K562 (cell line): Measurements from ENCODE around the gene KRTAP22-2.

Experiments
- ATF2 ChIP-seq: sonication (generic); formaldehyde crosslinking; IDR thresholded peaks from 2 replicates; pipeline ENCODE4 v1.8.1; 2022; ENCODE audit warnings: missing genetic modification reagents
- EGR1 ChIP-seq: fragments of 450-650 bp; conservative IDR thresholded peaks from 2 replicates; pipeline ENCODE4 v1.6.1; 2017; ENCODE audit warnings: mild to moderate bottlenecking
- EP300 ChIP-seq: IDR thresholded peaks from 2 replicates; pipeline ENCODE4 v1.6.1; 2012; ENCODE audit warnings: low read length, improper control_type of control experiment
- NFIC ChIP-seq: fragments of 450-650 bp; IDR thresholded peaks from 2 replicates; pipeline ENCODE4 v1.6.1; 2017; ENCODE audit warnings: mild to moderate bottlenecking, inconsistent platforms
- SMARCC2 ChIP-seq: fragments of 450-650 bp; IDR thresholded peaks from 2 replicates; pipeline ENCODE4 v1.6.1; 2017; ENCODE audit warnings: antibody characterized with exemption, moderate library complexity, mild to moderate bottlenecking, low read depth
- TF ChIP-seq, protein P1 (sequence below), 3 experiments: IDR thresholded peaks in 2 of 3; conservative IDR thresholded peaks in 1 of 3; 2 replicates each; pipeline ENCODE4 v1.5.1; 2011 to 2012; ENCODE audit warnings: low read length in 3 of 3, mild to moderate bottlenecking in 3 of 3, control low read depth in 2 of 3, improper control_type of control experiment in 1 of 3, inconsistent platforms in 1 of 3, low read depth in 1 of 3, mixed read lengths in 1 of 3, moderate library complexity in 1 of 3; ENCODE audit not compliant: insufficient read depth in 2 of 3

GRCh38 chr21:30561264-30561895, 28.8 kb downstream of the KRTAP22-2 start, which contains the start of gene KRTAP19-7:
- no peak for TF ChIP-seq EP300
- no peak for TF ChIP-seq NFIC
- TF ChIP-seq SMARCC2, result no peak
- TF ChIP-seq, protein P1, sequence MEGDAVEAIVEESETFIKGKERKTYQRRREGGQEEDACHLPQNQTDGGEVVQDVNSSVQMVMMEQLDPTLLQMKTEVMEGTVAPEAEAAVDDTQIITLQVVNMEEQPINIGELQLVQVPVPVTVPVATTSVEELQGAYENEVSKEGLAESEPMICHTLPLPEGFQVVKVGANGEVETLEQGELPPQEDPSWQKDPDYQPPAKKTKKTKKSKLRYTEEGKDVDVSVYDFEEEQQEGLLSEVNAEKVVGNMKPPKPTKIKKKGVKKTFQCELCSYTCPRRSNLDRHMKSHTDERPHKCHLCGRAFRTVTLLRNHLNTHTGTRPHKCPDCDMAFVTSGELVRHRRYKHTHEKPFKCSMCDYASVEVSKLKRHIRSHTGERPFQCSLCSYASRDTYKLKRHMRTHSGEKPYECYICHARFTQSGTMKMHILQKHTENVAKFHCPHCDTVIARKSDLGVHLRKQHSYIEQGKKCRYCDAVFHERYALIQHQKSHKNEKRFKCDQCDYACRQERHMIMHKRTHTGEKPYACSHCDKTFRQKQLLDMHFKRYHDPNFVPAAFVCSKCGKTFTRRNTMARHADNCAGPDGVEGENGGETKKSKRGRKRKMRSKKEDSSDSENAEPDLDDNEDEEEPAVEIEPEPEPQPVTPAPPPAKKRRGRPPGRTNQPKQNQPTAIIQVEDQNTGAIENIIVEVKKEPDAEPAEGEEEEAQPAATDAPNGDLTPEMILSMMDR (IDR thresholded peaks at IDR 0.05 in 2 of 3, conservative IDR thresholded peaks at IDR 0.05 in 1 of 3; ENCODE audit: insufficient read depth in 2 of 3, low read depth in 1 of 3, low read length in 3 of 3), result no peak
- TF ChIP-seq EGR1, result no peak
- no peak for TF ChIP-seq ATF2
